GM21528 (cell line): Measurements from ENCODE around the gene BAG1.

Source experiments
- ATAC-seq: cut with Tn5 transposase; IDR thresholded peaks from one replicate; pipeline ENCODE4 v1.9.1; 2021; ENCODE audit warnings: mild to moderate bottlenecking, moderate library complexity; ENCODE audit not compliant: unreplicated experiment, low FRiP score

BAG1 gene

GRCh38 chr9:33277484-33277883 is 13.0 kb upstream of the BAG1 start:
- no peak for ATAC-seq

GRCh38 chr9:33273972-33274328 is 9.4 kb upstream of the BAG1 start:
- no peak for ATAC-seq

GRCh38 chr9:33273266-33273971 is 8.9 kb upstream of the BAG1 start:
- ATAC-seq, result no peak

GRCh38 chr9:33272061-33272460 is 7.6 kb upstream of the BAG1 start:
- no peak for ATAC-seq

GRCh38 chr9:33270146-33270545 is 5.6 kb upstream of the BAG1 start:
- no peak for ATAC-seq

GRCh38 chr9:33267151-33267767 is 2.8 kb upstream of the BAG1 start:
- no peak for ATAC-seq

GRCh38 chr9:33265211-33265865 is 830 bp upstream of the BAG1 start:
- no peak for ATAC-seq

GRCh38 chr9:33264003-33264472 is 470 bp downstream of the BAG1 start:
- ATAC-seq, result peak; percentile 28

GRCh38 chr9:33263131-33264002 is 1.1 kb downstream of the BAG1 start:
- ATAC-seq, result peak; percentile 1

- ATAC-seq, result no peak
Observed at GRCh38 chr9:33260372-33260771, 4.1 kb downstream of the BAG1 start.

- ATAC-seq, result no peak
Observed at GRCh38 chr9:33257276-33257675, 7.2 kb downstream of the BAG1 start.

GRCh38 chr9:33256236-33256635 is 8.3 kb downstream of the BAG1 start:
- no peak for ATAC-seq

- ATAC-seq, result no peak
Observed at GRCh38 chr9:33255471-33255870, 9.0 kb downstream of the BAG1 start.

GRCh38 chr9:33255014-33255413 is 9.5 kb downstream of the BAG1 start:
- ATAC-seq, result no peak

- ATAC-seq, result no peak
Observed at GRCh38 chr9:33254211-33254610, 10.3 kb downstream of the BAG1 start.

- ATAC-seq, result no peak
Observed at GRCh38 chr9:33250458-33250995, 14.0 kb downstream of the BAG1 start.

- no peak for ATAC-seq
Observed at GRCh38 chr9:33249983-33250382, 14.5 kb downstream of the BAG1 start.

- peak; percentile 66 for ATAC-seq
Observed at GRCh38 chr9:33249087-33249658, 15.3 kb downstream of the BAG1 start.

GRCh38 chr9:33248606-33249005 is 15.9 kb downstream of the BAG1 start:
- ATAC-seq, result no peak

- no peak for ATAC-seq
Observed at GRCh38 chr9:33246269-33246860, 18.1 kb downstream of the BAG1 start.
